HTERT RPE-1 (cell line): ENCODE measurements around the gene CD58.

ENCODE experiments used
- in situ Hi-C: fragments of 300-500 bp; cut with MboI; formaldehyde crosslinking; loops from 4 replicates; pipeline ENCODE4 v1.14.3; 2020; ENCODE audit warnings: low sequenced_read_pairs

Gene CD58

GRCh38 chr1:116514708-116515525, 55.9 kb downstream of the CD58 start:
- in situ Hi-C loops = no loop called here

- in situ Hi-C loops = no loop called here
Observed at GRCh38 chr1:116513956-116514355, 56.9 kb downstream of the CD58 start.

- in situ Hi-C loops = no loop called here
Observed at GRCh38 chr1:116511459-116512019, 59.3 kb downstream of the CD58 start.

- in situ Hi-C loops = no loop called here
Observed at GRCh38 chr1:116510361-116510760, 60.5 kb downstream of the CD58 start.

GRCh38 chr1:116508984-116509980, 61.5 kb downstream of the CD58 start:
- in situ Hi-C loops = no loop called here

- in situ Hi-C loops = no loop called here
Observed at GRCh38 chr1:116508085-116508983, 62.5 kb downstream of the CD58 start.

- in situ Hi-C loops = no loop called here
Observed at GRCh38 chr1:116507631-116508030, 63.2 kb downstream of the CD58 start.

GRCh38 chr1:116506132-116507004, 64.5 kb downstream of the CD58 start:
- in situ Hi-C loops = no loop called here

GRCh38 chr1:116504308-116505156, 66.3 kb downstream of the CD58 start:
- in situ Hi-C loops = no loop called here

- in situ Hi-C loops = no loop called here
Observed at GRCh38 chr1:116503546-116504307, 67.1 kb downstream of the CD58 start.

- in situ Hi-C loops = no loop called here
Observed at GRCh38 chr1:116502671-116503314, 68.0 kb downstream of the CD58 start.

GRCh38 chr1:116501870-116502244, 69.0 kb downstream of the CD58 start:
- in situ Hi-C loops = no loop called here

GRCh38 chr1:116501125-116501869, 69.5 kb downstream of the CD58 start:
- in situ Hi-C loops = no loop called here

GRCh38 chr1:116498789-116499628, 71.8 kb downstream of the CD58 start:
- in situ Hi-C loops = no loop called here

GRCh38 chr1:116497656-116498055, 73.2 kb downstream of the CD58 start:
- in situ Hi-C loops = no loop called here

- in situ Hi-C loops = no loop called here
Observed at GRCh38 chr1:116496898-116497297, 73.9 kb downstream of the CD58 start.
